Measurements from ENCODE around the gene PRCP. TPM values are rescaled to one million over a fixed set of nuclear protein-coding genes. Genes with fewer than 3 reads are reported as not detected.
"Not testable (repeated sequence)": the region's sequence is repeated elsewhere in the genome, so short reads cannot be mapped to it uniquely, and the experiment has no call there.

The PRCP gene
- total RNA-seq, result 71.0 TPM

DNA sequence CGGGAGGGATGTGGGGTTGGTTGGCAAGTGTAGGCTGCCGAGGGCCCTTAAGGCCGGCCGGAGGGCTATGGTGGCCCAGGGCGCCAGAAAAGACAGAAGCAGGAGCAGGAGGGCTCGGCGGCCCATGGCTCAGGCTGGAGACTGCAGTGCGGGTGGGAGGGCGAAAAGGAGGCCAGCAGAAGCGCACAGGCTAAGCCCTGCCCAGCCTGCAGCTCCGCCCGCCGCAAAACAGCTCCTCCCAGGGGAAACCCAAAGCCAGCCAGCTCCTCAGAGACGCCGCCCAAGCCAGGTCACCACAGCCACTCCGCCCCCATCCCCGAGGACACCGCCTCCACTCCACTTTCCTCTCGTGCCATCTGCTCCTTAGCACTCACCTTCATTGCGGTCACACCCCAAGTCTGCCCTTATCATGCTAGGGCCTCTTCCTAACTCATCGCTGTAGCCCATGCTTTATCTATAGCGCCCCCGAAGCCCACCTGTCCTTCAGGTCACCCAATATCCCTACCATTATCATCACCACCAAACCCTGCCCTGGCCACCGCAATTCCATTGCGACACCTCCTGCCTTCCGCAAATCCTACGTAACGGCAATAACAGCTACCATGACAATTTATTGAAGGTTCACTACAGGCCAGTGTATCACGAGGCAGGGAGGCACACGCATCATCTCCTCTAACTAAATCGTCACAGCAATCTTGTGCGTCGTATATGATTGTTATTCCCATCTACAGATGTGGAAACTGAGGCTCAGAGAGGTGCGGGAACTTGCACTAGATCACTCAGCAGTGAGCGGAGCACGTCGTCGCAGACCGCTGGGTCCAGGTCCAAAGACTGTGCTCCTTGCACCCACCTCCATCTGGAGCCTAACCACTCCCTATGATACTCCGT, at the start of gene PRCP:
TSS of gene PRCP (minus strand) at position 154 of the 888 bp plus-strand sequence. CDS start at position 126, 28 bp downstream.
- Histone ChIP-seq H3K4me1 (ENCODE audit: control insufficient read depth in 3 of 3, insufficient read depth in 3 of 3, low read length in 3 of 3) (peaks cover 24 to 29% (median 25%) of the 10 kb centered on the region in 3 donors), H3K9me3 (ENCODE audit: control insufficient read depth in 3 of 3, low read length in 3 of 3) (no peaks in the 10 kb centered on the region), H3K36me3 (ENCODE audit: control insufficient read depth in 3 of 3, insufficient read depth in 3 of 3, low read length in 3 of 3) (no peaks in the 10 kb centered on the region), H3K27me3 (ENCODE audit: control insufficient read depth in 3 of 3, insufficient read depth in 3 of 3, low read length in 3 of 3) (no peaks in the 10 kb centered on the region), H3K4me3 (ENCODE audit: low read length in 3 of 3) (peak within 1 kb of the TSS; percentile 74 to 92 (median 90)), H3K9ac (ENCODE audit: low read depth in 1 of 3, low read length in 3 of 3) (peak within 1 kb of the TSS; percentile 88 to 94 (median 92)), H3K27ac (ENCODE audit: low read depth, low read length) (peak within 1 kb of the TSS; percentile 77)

DNA sequence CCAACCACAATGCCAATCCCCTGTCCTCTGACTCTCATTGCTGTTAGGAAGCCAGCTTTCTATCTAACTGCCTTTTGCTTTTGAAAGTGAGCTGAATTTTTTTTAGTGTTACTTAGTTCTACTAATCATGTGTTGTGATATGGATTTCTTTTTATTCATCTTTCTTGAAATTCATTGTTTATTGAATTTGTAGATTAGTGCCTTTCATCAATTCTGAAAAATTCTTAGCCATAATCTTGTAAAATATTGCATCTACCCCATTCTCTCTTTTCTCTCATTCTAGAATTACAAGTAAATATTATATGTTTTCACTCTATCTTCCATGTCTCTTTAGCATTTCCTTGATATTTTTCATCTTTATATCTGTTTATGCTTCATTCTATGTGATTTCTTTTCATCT, 49.1 kb upstream of the PRCP start:
- Histone ChIP-seq H3K27me3 (ENCODE audit: control insufficient read depth in 3 of 3, insufficient read depth in 3 of 3, low read length in 3 of 3) (no peaks in the 10 kb centered on the region), H3K4me1 (ENCODE audit: control insufficient read depth in 3 of 3, insufficient read depth in 3 of 3, low read length in 3 of 3) (no peaks in the 10 kb centered on the region), H3K36me3 (ENCODE audit: control insufficient read depth in 3 of 3, insufficient read depth in 3 of 3, low read length in 3 of 3) (no peaks in the 10 kb centered on the region), H3K4me3 (ENCODE audit: low read length in 3 of 3) (no peak overlapping the region), H3K9me3 (ENCODE audit: control insufficient read depth in 3 of 3, low read length in 3 of 3) (no peaks in the 10 kb centered on the region), H3K27ac (ENCODE audit: low read depth, low read length) (no peak overlapping the region), H3K9ac (ENCODE audit: low read depth in 1 of 3, low read length in 3 of 3) (no peak overlapping the region)

DNA sequence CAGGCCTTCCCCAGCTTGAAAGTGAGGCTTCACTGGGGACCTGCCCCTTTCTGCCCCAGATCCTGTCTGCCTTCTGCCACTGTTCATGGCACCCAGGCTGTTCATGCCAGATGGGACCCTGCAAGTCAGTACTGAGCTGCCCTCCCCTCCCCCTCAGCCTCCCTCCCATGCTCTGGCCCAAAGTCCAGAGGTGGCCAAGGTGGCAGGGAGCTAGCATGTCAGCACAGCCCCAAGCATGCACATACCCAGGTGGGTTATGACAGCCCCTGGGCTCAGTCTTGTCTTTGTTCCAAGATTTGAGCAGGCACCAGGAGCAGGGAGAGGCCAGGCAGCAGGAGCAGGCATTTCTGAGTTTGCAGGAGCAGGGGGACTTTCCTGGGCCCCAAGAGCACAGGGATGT, 45.5 kb upstream of the PRCP start:
- Histone ChIP-seq H3K4me1 (ENCODE audit: control insufficient read depth in 3 of 3, insufficient read depth in 3 of 3, low read length in 3 of 3) (no peaks in the 10 kb centered on the region), H3K27ac (ENCODE audit: low read depth, low read length) (no peak overlapping the region), H3K27me3 (ENCODE audit: control insufficient read depth in 3 of 3, insufficient read depth in 3 of 3, low read length in 3 of 3) (no peaks in the 10 kb centered on the region), H3K9me3 (ENCODE audit: control insufficient read depth in 3 of 3, low read length in 3 of 3) (no peaks in the 10 kb centered on the region), H3K4me3 (ENCODE audit: low read length in 3 of 3) (no peak overlapping the region), H3K36me3 (ENCODE audit: control insufficient read depth in 3 of 3, insufficient read depth in 3 of 3, low read length in 3 of 3) (no peaks in the 10 kb centered on the region), H3K9ac (ENCODE audit: low read depth in 1 of 3, low read length in 3 of 3) (no peak overlapping the region)

DNA sequence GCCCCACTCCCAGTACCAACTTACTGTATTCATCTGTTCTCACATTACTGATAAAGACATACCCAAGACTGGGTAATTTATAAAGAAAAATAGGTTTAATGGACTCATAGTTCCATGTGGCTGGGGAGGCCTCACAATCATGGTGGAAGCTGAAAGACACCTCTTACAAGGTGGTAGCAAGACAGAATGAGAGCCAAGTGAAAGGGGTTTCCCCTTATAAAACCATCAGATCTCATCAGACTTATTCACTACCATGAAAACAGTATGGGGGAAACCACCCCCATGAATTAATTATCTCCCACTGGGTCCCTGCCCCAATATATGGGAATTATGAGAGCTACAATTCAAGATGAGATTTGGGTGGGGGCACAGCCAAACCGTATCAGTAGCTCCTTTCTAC, 44.8 kb upstream of the PRCP start:
- H3K27ac ChIP-seq (ENCODE audit: low read depth, low read length); H3K27me3 ChIP-seq (ENCODE audit: control insufficient read depth in 3 of 3, insufficient read depth in 3 of 3, low read length in 3 of 3); H3K4me1 ChIP-seq (ENCODE audit: control insufficient read depth in 3 of 3, insufficient read depth in 3 of 3, low read length in 3 of 3); H3K4me3 ChIP-seq (ENCODE audit: low read length in 3 of 3); H3K36me3 ChIP-seq (ENCODE audit: control insufficient read depth in 3 of 3, insufficient read depth in 3 of 3, low read length in 3 of 3); H3K9me3 ChIP-seq (ENCODE audit: control insufficient read depth in 3 of 3, low read length in 3 of 3); H3K9ac ChIP-seq (ENCODE audit: low read depth in 1 of 3, low read length in 3 of 3): not testable (repeated sequence)

DNA sequence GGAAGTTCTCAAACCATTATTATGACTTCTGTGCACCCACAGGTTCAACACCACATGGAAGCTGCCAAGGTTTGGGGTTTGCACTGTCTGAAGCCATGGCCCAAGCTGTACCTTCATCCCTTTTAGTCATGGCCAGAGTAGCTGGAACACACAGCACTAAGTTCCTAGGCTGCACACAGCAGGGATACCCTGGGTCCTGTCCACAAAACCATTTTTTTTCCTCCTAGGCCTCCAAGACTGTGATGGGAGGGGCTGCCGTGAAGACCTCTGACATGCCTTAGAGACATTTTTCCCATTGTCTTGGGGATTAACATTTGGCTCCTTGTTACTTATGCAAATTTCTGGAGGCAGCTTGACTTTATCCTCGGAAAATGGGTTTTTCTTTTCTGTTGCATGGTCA, 44.0 kb upstream of the PRCP start:
- H3K4me3 ChIP-seq (ENCODE audit: low read length in 3 of 3), result no peak overlapping the region
- no peaks in the 10 kb centered on the region for H3K9me3 ChIP-seq (ENCODE audit: control insufficient read depth in 3 of 3, low read length in 3 of 3)
- H3K9ac ChIP-seq (ENCODE audit: low read depth in 1 of 3, low read length in 3 of 3), result no peak overlapping the region
- no peak overlapping the region for H3K27ac ChIP-seq (ENCODE audit: low read depth, low read length)
- H3K36me3 ChIP-seq (ENCODE audit: control insufficient read depth in 3 of 3, insufficient read depth in 3 of 3, low read length in 3 of 3), result no peaks in the 10 kb centered on the region
- H3K27me3 ChIP-seq (ENCODE audit: control insufficient read depth in 3 of 3, insufficient read depth in 3 of 3, low read length in 3 of 3), result no peaks in the 10 kb centered on the region
- no peaks in the 10 kb centered on the region for H3K4me1 ChIP-seq (ENCODE audit: control insufficient read depth in 3 of 3, insufficient read depth in 3 of 3, low read length in 3 of 3)

DNA sequence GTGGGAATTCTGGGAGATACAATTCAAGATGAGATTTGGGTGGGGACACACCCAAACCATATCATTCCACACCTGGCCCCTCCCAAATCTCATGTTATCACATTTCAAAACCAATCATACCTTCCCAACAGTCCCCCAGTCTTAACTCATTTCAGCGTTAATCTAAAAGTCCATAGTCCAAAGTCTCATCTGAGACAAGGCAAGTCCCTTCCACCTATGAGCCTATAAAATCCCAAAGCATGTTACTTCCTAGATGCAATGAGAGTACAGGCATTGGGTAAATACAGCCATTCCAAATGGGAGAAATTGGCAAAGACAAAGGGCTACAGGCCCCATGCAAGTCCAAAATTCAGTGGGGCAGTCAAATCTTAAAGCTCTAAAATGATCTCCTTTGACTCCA, 43.2 kb upstream of the PRCP start:
- H3K9ac ChIP-seq (ENCODE audit: low read depth in 1 of 3, low read length in 3 of 3); H3K9me3 ChIP-seq (ENCODE audit: control insufficient read depth in 3 of 3, low read length in 3 of 3); H3K4me1 ChIP-seq (ENCODE audit: control insufficient read depth in 3 of 3, insufficient read depth in 3 of 3, low read length in 3 of 3); H3K27ac ChIP-seq (ENCODE audit: low read depth, low read length); H3K36me3 ChIP-seq (ENCODE audit: control insufficient read depth in 3 of 3, insufficient read depth in 3 of 3, low read length in 3 of 3); H3K4me3 ChIP-seq (ENCODE audit: low read length in 3 of 3); H3K27me3 ChIP-seq (ENCODE audit: control insufficient read depth in 3 of 3, insufficient read depth in 3 of 3, low read length in 3 of 3): not testable (repeated sequence)

DNA sequence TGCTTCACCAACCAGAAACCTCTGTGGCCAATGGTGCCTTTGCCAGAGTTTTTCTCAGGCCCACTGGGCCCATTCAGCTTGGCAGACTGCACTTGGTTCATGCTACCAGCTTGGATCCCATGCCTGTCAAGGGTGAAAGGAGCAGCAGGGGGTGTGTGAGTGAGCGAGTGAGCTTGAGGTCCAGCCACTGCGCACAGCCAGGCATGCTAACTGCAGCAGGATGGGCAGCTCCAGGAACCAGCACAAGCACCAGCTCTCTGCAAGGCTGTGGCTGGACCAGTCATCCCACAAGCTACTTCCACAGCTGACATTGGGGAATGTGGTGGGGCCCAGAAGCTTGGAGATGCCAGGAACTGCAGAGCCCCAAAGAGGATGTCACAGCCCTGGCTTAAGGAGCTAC, 42.1 kb upstream of the PRCP start:
- Histone ChIP-seq H3K9ac (ENCODE audit: low read depth in 1 of 3, low read length in 3 of 3) (no peak overlapping the region), H3K9me3 (ENCODE audit: control insufficient read depth in 3 of 3, low read length in 3 of 3) (no peaks in the 10 kb centered on the region), H3K27me3 (ENCODE audit: control insufficient read depth in 3 of 3, insufficient read depth in 3 of 3, low read length in 3 of 3) (no peaks in the 10 kb centered on the region), H3K36me3 (ENCODE audit: control insufficient read depth in 3 of 3, insufficient read depth in 3 of 3, low read length in 3 of 3) (no peaks in the 10 kb centered on the region), H3K4me3 (ENCODE audit: low read length in 3 of 3) (no peak overlapping the region), H3K4me1 (ENCODE audit: control insufficient read depth in 3 of 3, insufficient read depth in 3 of 3, low read length in 3 of 3) (no peaks in the 10 kb centered on the region), H3K27ac (ENCODE audit: low read depth, low read length) (no peak overlapping the region)

DNA sequence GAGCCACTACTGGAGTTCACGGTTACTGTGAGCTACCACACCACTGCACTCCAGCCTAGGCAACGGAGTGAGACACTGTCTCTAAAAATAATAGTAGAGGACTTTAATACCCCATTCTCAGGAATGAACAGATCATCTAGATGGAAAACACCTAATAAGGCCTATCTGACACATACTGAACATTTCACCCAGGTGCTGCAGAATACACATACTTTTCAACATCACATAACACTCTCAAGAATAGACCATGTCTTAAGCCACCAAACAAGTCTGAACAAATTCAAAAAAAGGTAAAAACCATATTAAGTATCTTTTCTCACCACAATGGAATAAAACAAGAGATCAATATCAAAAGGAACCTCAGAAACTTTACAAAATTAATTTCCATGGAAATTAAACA, 39.2 kb upstream of the PRCP start:
- no peaks in the 10 kb centered on the region for H3K36me3 ChIP-seq (ENCODE audit: control insufficient read depth in 3 of 3, insufficient read depth in 3 of 3, low read length in 3 of 3)
- H3K27me3 ChIP-seq (ENCODE audit: control insufficient read depth in 3 of 3, insufficient read depth in 3 of 3, low read length in 3 of 3), result no peaks in the 10 kb centered on the region
- no peaks in the 10 kb centered on the region for H3K4me1 ChIP-seq (ENCODE audit: control insufficient read depth in 3 of 3, insufficient read depth in 3 of 3, low read length in 3 of 3)
- no peak overlapping the region for H3K4me3 ChIP-seq (ENCODE audit: low read length in 3 of 3)
- no peaks in the 10 kb centered on the region for H3K9me3 ChIP-seq (ENCODE audit: control insufficient read depth in 3 of 3, low read length in 3 of 3)
- no peak overlapping the region for H3K9ac ChIP-seq (ENCODE audit: low read depth in 1 of 3, low read length in 3 of 3)
- H3K27ac ChIP-seq (ENCODE audit: low read depth, low read length), result no peak overlapping the region

DNA sequence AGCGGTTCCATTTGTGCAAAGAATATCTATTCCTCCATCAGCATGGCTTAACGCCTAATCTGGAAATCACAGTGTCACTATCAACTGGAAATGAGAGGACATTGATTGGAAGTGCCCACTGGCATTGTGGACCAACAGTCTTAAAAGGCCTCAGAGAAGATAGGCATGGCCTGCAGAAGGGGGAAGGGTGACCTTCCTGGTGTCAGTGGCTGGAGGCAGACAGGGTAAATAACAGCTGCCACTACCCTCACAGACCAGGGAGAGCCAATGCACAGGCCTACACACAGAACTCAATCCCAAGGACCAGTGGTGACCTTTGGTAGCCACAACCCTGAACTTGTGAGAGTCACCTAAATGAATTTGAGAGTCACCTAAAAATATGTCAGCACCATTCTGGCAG, 37.3 kb upstream of the PRCP start:
- Histone ChIP-seq H3K27ac (ENCODE audit: low read depth, low read length) (no peak overlapping the region), H3K4me1 (ENCODE audit: control insufficient read depth in 3 of 3, insufficient read depth in 3 of 3, low read length in 3 of 3) (no peaks in the 10 kb centered on the region), H3K27me3 (ENCODE audit: control insufficient read depth in 3 of 3, insufficient read depth in 3 of 3, low read length in 3 of 3) (no peaks in the 10 kb centered on the region), H3K36me3 (ENCODE audit: control insufficient read depth in 3 of 3, insufficient read depth in 3 of 3, low read length in 3 of 3) (no peaks in the 10 kb centered on the region), H3K9me3 (ENCODE audit: control insufficient read depth in 3 of 3, low read length in 3 of 3) (no peaks in the 10 kb centered on the region), H3K9ac (ENCODE audit: low read depth in 1 of 3, low read length in 3 of 3) (no peak overlapping the region), H3K4me3 (ENCODE audit: low read length in 3 of 3) (no peak overlapping the region)

DNA sequence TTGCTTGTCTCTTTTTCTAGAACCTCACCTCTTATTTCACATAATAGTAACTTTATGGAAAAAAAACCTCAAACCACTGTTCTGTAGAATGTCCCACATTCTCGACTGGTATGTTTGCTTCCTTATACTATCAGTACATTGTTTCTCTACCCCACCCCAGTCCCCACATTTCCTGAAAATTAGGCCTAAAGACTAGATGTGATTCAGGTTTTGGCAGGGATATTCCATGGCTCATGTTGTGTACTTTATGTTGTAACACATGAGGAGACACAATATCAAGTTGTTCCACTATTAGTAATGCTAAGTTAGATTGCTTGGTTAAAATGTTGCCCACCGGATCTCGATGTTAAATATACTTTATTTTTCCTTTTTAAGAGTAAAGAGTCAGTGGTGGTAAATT, 36.0 kb upstream of the PRCP start:
- Histone ChIP-seq H3K27ac (ENCODE audit: low read depth, low read length) (no peak overlapping the region), H3K9ac (ENCODE audit: low read depth in 1 of 3, low read length in 3 of 3) (no peak overlapping the region), H3K9me3 (ENCODE audit: control insufficient read depth in 3 of 3, low read length in 3 of 3) (no peaks in the 10 kb centered on the region), H3K36me3 (ENCODE audit: control insufficient read depth in 3 of 3, insufficient read depth in 3 of 3, low read length in 3 of 3) (no peaks in the 10 kb centered on the region), H3K4me1 (ENCODE audit: control insufficient read depth in 3 of 3, insufficient read depth in 3 of 3, low read length in 3 of 3) (no peaks in the 10 kb centered on the region), H3K27me3 (ENCODE audit: control insufficient read depth in 3 of 3, insufficient read depth in 3 of 3, low read length in 3 of 3) (no peaks in the 10 kb centered on the region), H3K4me3 (ENCODE audit: low read length in 3 of 3) (no peak overlapping the region)

Measured in skeletal muscle tissue (tissue), 4 donors.